CD4-positive, alpha-beta T cell treated with Interleukin-2 at 100 ng/mL for 4 hours (primary cell): ENCODE results near the gene MSI2.

Source experiments
- DNase-seq: peaks from one replicate; pipeline ENCODE4 v3.0.0-alpha.2; 2020; ENCODE audit warnings: low spot score

The MSI2 gene

DNA sequence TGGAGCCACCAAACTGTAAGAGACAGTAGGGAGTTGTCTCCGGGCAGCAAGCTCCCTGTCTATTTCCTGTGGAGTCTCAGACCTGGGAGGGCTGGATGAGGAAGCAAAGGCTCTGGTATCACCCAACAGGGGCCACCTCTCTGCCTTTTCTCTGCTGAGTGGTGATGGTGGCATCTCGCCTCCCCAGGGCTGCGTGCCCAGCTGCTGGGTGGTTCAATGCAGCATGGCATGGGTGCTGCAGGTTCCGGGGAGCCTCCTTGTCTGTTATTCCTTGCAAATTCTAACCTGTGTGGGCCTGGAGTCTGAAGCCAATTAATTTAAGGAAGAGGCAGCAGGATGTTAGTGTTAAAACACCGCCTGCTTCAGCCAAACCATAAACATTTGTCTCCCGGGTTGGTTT lies 410.6 kb downstream of the MSI2 start:
- DNase-seq, result no peak

DNA sequence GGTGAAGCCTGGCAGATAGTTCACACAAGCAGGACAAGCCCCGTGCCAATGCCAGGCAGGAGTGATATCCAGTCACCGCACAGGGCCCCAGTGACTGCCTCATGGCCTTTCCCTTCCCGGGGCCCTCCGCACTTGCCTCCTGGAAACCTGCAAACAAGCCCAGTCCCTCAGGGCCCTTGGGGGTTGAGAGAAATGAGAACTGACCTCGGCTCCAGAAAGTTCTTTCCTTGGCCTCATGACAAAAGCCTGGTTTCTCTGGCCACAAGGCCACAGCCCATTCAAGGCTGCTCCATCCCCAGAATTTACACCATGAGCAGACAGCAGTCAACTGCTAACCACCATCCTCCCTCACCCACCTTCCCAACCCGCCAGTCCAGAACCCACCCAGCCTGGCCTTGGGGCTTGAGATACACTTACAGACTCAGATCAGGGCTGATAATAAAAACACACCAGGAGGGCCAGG lies 411.2 kb downstream of the MSI2 start:
- DNase-seq, result no peak

DNA sequence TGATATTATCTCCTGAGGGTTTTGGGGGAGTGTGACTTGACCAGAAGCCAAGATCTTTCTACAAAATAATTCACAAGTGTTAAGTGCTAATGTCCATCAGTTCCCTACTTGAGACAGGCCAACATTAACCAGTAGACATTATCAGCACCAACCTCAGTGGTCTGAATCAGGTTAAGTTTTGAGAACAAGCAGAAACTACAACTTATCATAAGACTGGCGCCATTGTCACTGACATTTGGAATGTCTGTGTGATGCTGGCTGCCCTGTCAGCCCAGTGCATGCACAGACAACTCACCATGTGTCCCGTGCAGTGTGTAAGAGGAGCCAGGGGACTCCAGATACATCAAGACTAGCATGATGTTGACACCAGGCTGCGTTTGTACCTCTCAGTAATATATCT lies 412.0 kb downstream of the MSI2 start:
- no peak for DNase-seq

DNA sequence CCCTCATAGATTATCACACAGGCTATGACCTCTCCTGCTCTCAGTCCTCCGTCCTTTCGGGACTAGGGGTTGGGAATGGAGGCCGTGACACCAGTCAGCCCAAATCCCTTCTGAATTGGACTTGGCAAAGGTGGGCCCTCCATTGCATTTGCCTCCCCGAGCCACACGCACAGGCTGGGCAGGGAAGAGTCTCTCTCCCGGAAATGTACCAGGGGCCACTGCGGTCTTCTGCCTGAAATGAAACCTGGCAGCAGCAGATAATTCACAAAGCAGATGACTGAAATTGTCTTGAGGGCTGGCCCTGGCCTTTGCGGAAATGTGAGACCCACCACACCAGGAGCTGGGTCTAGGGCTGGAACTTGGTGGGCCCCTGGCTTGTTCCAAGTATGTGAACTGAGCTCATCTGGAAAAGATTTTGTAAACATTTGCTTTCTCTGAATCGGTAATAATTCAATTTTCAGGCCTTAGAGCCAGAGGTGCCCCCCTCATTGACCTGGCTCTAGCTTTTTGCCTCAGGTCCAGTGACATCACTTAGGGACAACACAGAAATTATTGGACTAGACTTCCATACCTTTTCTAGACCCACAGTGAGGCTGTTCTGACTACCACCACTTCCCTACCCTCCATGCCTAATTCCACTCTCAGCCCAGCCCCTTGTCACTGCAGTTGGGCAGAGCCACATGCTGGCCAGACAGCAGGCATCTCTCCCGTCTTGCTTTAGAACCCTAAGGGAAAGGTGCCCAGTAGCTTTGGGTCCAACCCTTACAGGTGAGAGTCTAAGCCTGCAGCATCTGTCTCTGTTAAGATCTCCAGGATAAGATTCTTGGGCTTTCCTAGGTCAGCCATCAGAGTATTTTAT lies 413.6 kb downstream of the MSI2 start:
- DNase-seq, result no peak

DNA sequence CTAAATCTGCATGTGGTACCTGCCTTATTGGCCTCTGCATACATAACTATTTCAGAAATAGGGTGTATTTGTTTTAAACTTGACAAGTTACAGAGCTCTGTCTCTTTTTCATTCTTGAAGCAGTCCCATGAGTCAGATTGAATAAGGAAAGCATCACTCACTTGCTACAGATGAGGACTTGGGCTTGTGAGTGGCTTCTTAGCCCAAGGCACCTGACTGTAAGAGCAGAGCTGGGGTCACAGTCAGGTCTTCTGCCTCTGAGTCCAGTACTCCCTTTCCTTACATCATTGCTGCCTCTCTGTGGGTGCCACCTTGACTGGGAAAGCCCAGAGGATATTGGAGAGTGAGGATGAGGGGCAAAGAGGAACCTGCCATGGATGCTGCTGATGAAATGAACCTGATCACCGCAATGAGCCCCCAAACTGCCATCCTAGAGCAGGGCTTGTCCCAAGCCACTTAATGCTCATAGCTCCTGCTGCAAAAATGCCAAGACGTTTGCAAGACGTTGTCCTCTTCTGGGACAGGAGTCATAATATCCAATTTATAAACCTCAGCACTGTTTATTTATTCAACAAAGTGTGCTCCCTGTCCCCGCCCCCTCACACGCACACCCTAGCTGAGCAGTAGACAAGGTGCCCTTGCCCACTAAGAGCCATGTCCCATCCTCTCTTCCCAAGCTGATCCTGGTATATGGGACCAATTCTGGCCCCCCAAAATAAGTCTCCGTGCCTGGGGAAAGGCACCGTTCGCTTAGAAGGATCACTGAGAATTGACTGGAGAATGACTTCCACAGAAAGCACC lies 414.6 kb downstream of the MSI2 start:
- DNase-seq, result no peak

DNA sequence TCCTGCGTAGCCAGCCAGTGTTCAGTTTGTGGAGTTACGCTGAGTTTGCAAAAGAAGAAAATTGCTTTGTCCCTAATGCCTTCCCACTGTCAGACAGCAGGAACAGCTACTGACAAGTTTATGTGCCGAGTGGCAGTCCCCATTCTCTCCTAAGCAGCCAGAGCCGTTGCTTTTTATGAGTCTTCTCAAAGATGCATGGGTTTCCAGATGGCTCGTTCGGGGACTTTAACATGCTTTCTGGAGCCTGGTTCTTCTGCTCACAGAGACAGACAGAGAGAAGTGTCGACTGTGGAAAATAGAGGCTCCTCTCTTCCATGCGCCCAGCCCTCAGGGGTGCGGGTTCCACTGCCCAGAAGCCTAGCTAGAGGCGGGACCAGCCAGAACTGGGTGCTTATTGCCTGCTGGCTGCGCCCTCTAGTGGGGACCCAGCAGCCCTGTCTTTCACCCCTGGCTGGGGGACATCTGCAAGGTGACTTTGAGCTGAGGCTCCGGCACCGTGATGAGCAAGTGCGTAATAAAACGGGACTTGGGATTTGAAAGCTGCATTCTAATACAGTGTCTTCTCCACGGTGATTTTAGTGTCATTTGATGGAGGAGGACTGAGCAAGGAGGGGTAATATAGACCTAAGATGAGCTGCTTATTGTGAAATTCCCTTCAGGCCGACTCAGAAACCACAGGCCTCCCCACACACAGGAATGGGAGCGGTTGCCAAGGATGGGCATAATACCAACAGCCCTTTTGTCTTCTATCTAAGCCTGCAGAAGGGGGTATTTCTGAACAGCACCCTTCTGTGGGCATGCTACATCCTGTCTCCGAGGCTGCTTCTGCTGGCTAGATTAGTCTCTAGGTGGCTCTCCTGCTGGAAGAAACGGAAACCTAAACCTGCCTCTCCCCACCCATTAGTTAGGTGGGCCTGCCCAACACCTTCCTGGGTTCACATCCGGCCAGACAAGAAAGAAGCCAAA lies 415.6 kb downstream of the MSI2 start:
- DNase-seq, result peak; percentile 77

DNA sequence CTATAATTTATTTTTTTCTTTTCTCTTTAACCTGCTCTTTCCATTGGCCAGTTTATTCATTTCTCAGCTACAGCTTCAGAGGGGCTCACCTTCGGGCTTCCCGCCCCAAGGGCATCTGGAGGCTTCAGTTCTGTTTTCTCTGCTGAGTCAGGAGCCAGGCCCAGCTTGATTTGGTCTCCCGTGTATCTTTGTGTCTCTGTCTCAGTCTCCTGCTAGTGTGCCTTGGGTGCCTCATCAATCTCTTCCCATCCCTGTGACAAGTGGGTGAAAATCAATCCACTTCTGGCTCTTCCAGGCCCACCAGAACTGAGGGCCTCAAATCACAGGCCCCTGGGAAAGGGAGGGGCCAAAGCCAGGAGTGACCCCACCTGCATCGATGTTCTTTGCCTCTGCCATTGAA lies 416.6 kb downstream of the MSI2 start:
- no peak for DNase-seq

DNA sequence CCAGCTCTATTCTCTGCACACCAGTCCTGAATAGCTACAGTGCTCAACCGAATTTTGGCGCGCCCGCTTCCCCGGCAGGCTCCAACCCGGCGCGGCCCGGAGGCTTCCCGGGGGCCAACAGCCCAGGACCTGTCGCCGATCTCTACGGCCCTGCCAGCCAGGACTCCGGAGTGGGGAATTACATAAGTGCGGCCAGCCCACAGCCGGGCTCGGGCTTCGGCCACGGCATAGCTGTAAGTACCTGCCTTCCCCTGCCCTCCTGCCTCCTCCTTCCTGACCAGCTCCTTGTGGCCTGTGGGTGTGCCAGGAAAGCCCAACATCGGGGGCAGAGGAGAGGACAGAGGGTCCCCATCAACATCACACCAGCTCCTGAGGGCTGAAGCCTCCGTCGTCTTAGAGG lies 418.6 kb downstream of the MSI2 start:
- no peak for DNase-seq

DNA sequence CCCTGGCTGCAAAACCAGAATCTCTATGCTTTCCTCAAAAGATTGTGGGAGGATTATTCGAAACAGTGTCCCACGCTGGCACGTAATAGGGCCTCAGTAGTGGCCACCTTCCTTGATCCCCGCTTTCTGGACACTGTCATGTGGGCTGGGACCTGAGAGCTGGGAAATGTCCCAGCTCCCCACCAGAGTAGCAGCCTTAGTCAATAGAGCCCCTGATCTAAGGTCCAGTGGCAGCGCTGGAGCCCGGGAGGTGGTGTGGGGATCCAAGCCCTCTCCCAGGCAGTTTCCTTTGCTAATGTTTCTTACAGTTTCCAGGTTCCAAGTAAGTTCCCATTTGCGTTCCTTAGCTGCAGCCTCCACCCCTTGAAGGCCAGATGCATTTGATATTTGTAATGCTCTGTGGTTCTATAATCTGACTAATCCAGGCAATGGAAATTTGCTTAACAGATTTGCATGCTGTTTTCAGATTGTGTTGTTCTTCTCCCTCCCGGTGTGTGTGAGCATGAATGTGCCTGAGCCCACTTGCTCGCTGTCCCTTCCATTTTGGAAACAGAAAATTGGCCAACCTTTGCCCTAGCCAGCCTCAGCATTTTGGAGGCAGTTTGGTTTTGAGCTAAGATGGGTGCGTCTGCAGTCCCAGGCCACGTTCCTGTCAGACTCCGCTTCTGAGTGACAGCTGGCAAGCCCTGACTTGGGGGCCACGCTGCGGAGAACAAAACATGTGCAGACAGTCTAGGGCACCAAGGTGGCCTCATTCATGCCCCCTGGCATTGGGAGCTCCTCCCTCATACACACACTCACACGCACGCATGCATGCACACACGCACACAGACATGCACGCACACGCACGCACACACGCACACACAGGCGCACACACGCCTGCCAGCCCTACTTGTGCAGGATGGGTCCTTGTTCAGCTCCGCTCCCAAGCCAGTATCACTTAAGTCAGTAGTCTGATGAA lies 419.4 kb downstream of the MSI2 start:
- DNase-seq, result no peak

DNA sequence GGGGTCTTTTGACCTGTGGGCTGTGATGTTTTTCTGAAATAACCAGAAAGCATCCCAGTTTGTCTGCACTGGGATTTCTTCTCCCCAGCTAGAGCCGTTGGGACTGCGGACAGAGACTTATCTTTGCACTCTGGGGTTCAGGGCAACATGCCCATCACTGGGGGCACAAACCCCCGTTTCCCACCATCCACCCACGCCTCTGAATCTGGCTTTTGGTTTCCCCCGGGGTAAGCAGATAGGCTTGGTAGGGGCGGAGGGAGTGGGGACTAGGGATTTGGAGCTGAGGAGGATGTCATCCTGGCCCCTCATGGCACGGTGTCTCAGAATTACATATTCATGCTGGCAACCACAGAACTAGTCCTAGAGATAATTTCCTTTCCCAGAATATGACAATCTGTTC lies 420.2 kb downstream of the MSI2 start:
- no peak for DNase-seq

DNA sequence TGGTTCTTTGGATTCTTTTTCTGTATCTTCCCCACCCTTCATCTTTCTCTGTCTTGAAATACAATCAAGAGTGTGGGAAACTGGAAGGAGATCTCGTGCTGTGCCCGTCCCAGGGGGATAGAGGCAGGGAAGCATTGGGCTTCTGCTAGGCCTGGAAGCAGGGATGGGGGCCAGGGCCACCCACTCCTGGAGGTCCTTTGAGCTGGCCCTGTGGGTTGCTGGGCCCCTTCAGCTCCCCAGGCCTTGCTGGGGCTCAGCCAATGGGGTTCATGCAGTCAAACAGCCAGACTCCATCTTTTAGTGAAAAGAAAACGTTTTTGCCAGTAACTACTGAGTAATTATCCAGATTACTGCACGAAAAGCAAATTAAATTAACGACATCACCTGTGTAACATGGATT lies 421.0 kb downstream of the MSI2 start:
- DNase-seq, result no peak

DNA sequence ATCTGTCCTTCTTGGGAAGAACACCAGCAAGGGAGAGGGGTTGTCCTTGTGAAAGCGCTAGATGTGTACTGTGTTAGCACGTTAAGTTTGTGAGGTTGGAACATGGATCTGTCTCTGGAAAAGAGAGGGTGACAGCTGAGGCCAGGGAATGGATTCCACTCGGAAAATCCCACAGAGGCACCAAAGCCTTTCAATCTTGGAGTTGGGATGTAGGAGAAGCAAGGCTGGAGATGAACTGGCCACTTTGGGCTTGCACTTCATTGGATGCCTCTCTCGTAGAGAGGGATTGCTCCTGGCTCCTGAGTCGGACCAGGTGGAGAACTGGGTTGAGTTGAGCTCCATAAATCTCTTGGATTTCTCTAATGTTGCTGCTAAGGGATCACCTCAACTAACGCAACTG lies 421.5 kb downstream of the MSI2 start:
- DNase-seq, result no peak

DNA sequence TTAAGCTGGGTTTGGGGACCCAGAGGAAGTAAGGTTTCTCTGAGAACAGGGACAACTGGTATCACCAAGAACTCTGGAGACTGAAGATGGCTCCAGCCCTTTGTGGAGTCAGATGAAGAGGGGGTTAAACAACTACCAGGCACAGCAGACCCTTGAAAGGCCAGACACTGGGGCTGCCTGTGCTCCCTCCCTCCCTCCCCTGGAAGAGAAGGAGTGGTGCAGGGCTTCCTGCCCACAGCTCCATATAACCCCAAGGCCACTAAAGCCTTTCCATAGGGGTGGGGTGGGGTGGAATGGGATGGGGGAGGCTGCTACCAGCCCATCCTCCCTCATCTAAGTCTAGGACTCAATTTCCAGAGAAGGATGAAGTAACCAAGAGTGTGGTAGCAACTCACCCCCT lies 422.1 kb downstream of the MSI2 start:
- no peak for DNase-seq

DNA sequence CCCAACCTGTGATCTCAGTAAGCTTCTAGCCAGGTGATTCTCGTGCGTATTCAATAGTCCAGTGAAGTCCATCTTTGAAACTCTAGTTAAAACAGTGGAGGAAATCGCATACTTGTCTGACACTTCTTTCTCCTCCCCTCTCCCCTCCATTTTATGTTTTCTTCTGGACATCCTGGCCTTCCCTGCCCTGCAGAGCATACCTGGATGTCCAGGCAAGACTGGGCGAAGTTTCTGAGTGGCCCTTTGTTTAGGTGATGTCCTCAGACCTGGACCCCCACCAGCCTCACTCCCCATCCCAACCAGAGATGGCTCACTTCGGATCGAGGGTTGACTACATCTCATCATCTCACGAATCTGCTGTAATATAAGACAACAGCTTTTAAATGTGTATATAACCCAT lies 423.0 kb downstream of the MSI2 start:
- DNase-seq, result no peak

DNA sequence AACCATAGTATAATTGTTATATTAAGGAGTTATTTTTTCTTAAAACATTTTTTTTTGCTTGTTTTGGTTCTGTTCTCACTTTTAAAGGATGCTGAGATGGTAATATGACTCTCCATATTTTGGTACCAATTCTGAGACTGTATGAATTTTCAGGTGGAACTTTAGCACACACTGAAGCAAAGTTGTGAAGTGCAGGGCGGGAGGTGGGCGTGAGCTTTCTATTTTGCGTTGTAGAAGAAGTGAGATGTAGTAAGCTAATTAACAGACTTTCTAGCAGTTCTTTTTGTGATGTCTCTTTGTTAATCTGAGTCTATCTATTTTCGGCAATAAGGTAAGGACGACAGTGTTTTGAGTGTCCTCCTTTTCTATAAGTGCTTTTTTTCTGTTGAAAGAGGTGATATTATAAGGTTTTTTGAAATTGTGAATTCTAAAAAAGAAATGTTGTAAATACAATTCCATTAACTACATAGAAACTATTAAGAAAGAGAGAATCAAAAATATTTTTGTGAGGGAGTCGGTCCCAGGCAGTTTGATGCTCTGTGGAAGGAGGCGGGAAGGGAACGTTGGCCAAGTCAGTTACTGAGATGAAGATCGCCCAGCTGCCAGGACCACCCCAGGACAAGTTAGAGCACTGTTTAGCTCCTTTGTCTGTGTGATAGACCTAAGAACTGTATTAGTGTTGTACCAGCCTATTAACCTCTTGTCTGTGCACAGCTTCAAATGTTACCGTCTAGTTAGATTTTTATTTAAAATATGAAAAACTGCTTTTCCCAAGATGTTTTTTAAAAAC lies 423.8 kb downstream of the MSI2 start:
- no peak for DNase-seq

DNA sequence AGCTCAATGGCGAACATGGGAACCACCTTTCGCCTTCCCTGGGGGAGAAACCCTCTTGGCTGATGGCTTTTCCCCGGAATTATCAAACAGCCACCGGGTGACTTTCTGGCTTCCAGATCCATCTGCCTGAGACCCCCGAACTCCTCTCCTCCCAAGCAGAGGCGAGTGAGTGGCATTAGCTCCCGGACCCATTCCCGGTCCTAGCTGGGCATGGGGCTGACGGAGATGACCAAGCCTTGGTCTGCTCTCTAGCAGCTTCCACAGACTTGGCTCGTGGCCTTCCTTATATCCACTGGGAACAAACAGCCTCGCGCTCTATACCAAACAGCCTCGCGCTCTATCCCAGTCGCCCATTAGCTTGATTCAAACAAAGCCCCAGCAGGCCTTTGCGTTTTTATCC lies 426.4 kb downstream of the MSI2 start:
- no peak for DNase-seq

DNA sequence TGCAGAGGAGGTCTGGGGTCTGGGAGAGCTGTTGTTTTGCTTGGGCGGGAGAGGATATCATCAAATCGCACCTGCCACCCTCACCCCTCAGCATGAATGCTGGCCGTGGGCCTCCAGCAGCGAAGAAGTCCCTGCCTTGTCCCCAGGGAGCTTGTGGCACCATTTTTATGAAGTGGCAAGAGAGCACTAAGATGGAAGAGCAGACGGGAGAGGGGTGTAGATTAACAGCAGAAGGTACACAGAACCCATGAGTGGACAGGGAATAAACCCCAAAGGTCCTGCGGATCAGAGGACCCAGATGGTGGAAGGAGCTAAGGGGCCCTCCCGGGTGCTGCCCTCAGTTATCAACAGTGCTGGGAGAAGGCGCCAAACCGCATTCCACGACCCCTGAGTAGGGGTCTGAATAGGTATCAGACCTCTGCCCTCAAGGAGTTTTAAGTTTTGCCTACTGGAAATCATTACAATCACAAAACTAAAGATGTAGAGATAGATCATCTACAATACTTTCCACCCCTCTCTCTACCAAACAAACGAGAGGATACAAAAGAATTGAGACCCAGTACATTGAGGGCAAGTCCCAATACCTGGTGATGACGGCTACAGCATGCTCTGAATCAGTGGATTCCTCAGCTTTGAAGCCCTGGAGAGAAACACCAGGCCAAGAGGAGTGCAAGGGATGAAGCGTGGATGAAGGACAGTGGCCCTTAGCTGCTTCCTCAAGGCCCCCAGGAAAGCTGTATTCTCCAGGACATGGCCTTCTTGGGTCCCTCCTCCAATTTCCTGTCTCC lies 428.6 kb downstream of the MSI2 start:
- no peak for DNase-seq

DNA sequence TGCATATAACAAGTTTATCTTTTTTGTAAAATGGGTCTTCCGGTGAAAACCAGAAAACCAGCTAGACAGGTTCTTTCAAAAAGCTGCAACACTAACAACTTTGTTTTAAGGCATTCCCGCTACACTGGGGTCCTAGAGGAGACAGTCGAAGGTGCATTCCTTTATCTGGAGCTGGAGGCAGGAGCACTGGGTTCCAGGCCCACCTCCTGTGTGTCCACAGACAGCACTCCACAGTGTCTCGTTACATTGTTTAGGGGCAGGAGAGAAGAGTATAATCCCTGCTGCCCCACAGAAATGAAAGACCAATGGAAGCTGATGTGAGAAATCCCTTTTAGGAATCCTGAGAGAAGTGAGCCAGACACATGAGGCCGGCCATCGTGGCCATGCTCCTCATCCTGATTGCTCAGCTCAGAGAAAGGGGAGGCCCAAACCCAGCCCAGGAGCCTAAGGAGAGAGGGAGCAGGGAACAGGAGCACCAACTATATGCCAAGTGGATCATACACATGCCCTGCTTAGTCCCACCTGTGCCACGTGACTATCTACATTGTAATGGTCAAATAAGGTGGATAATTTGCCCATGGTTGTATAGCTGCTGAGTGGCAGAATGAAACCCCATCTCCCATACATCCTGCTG lies 429.3 kb downstream of the MSI2 start:
- DNase-seq, result no peak

DNA sequence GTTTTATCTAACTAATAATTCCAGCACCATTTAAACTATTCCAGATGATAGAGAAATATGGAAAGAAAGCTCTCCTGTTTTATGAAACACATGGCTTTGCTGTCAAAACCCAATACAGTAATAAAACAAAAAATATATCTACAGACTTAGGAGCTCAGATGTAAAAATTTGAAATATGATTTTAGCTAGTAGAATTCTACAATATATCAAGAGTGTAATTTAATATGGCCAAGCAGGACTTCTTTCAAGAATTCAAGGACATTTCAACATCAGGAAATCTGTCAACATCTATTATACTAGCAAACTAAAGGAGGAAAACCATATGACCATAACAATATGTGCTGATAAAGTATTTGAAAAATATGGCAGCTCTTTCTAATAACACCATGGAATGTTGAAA lies 431.3 kb downstream of the MSI2 start:
- DNase-seq, result no peak
